HG02759 (cell line): ENCODE data around the gene CYB5D1.

ENCODE experiments used
- ATAC-seq: cut with Tn5 transposase; IDR thresholded peaks from one replicate; pipeline ENCODE4 v1.9.1; 2021; ENCODE audit warnings: mild to moderate bottlenecking, moderate library complexity; ENCODE audit not compliant: unreplicated experiment

The CYB5D1 gene

DNA sequence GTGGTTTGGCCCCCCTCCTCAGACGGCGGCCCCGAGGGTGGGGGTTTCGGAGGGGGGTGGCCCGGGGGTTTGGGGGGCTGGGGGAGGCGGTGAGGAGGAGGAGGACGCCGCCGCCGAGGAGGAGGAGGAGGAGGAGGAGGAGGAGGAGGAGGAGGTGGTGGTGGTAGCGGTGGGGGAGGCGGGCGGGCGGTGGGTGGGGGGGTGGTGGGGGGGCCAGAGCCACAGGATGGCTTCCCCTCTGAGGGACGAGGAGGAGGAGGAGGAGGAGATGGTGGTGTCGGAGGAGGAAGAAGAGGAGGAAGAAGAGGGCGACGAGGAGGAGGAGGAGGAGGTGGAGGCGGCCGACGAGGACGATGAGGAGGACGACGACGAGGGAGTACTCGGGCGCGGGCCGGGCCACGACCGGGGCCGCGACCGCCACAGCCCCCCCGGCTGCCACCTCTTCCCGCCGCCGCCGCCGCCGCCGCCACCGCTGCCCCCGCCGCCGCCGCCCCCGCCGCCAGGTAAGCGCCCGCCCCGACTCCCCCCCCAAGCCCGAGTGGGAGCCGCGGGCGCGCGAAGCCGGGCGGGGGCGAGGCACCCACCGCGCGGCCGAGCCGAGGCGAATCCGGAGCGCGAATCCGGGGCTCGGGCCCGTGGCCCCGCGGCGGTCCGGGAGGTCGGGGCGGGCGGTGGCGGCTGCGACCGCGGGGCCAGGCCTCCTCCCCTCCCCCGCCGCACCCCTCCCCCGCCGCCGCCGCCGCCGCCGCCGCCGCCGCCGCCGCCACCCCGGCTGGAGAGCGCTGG, 27.0 kb downstream of the CYB5D1 start:
- no peak for ATAC-seq

GRCh38 chr17:7885367-7886226, 27.8 kb downstream of the CYB5D1 start:
- peak; percentile 32 for ATAC-seq

DNA sequence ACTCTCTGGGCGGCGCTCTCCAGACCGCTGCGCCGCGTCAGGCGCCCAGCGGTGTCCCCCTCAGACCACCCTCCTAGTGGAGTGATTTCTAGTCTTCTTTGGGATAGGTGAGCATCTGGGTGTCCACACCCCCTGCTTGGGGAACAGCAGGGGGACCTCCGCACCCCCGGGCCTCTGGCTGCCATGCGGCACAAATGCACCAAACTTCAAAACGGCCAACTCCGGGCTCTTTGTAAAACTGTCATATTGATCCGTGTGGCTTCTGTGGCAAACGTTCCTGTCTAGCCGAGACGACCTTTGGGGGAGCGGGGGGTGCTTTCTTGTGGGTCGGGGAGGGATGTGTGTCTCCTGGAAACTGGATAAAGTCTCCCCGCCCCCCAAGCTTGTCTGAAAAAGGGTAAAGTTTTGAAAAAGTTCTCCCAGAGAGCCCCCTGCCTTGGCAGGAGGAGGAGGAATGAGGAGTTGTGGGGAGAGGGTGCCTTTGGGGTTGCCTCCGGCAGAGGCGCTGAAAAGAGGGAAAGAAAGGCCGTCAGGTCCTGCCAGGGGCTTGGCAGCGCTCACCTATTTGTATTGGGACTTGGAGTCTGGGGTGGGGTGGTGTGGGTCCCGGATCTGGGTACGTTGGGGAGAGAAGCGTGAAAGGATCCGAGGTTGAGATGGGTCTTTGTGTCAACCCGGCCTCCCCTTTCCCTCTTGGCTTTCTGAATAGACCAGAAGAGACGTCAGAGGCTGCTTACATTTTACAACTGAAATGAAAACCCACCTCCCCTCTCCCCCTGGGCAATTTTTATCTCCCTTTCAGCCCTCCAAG, 28.6 kb downstream of the CYB5D1 start:
- no peak for ATAC-seq

DNA sequence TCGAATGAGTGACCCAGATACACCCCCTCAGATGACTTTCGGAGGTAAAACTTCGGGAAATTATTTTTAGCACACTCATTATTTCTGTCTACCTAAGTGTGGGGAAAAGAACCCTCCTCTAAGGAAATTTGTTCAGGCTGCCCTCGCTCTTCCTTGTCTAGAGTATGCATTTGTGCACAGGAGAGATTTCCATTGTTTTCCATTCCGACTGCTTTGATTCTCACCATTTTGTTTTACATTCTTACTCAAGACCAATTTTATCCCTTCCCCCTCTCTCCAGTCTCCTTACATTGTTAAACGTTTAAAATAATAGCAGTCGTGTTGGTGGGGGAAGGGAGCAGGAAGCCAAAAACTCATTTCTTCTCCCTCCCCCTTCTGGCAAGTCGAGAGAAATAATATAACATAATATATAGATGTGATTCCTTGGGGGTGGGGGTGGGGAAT, 29.3 kb downstream of the CYB5D1 start:
- ATAC-seq, result no peak

GRCh38 chr17:7887482-7888183, 29.8 kb downstream of the CYB5D1 start:
- peak; percentile 55 for ATAC-seq

GRCh38 chr17:7888184-7888920, 30.5 kb downstream of the CYB5D1 start, which contains the start of gene CHD3:
Gene CHD3 (plus strand): TSS chr17:7888789. CDS start chr17:7889001, 212 bp downstream.
- no peak for ATAC-seq

DNA sequence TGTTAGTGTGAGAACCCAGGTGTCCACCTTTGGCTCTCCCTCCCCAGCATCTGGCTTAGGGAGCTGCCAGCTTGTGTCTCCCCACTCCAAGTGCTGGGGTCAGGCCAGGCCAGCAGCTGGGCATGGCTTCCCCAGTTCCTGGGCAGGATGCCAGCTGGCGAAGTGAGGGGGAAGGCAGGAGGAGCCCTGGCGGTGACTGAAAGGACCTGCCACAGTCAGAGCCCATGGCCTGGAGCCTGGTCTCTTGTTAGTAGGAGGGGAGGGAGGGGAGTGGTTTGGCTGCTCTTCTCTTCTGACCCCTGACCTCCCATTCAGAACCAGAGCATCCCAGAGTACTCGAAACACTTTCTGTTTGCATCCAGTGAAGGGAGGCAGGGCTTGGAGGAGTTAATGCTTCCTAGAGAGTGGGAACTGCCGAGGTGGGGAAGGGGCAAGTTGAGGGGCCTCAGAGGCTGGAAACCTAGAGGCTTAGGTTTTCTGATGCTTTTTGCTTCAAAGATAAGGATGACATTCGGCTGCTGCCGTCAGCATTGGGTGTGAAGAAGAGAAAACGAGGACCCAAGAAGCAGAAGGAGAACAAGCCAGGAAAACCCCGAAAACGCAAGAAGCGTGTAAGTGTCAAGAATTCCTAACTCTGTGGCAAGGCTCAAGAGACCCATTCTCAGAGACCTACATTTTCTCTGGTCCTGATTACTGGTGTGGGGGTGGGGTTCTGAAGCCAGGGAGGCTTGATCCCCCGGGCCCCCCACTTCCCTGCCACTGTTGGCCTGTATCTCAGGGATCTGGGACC, 31.6 kb downstream of the CYB5D1 start:
- no peak for ATAC-seq

DNA sequence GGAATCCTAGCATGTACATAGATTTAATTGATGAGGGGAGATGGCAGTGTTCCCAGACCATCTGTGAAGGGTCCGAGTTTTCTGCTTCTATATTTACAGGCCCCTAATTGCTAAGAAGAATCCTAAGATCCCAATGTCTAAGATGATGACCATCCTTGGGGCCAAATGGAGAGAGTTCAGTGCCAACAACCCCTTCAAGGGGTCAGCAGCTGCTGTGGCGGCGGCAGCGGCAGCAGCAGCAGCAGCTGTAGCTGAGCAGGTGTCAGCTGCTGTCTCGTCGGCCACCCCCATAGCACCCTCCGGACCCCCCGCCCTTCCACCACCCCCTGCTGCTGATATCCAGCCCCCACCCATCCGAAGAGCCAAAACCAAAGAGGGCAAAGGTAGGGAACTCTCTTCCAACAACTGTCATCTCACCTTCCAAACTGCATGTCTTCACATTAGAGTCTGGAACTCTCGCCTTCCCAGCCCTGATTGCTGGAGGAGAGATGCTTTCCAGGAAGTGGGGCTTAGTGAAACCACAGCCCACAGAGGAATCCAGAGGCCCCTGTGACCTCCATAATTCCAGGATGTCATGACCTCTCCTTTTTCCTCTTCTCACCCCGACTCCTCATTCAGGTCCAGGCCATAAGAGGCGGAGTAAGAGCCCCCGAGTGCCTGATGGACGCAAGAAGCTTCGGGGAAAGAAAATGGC, 35.5 kb downstream of the CYB5D1 start:
- ATAC-seq, result no peak

DNA sequence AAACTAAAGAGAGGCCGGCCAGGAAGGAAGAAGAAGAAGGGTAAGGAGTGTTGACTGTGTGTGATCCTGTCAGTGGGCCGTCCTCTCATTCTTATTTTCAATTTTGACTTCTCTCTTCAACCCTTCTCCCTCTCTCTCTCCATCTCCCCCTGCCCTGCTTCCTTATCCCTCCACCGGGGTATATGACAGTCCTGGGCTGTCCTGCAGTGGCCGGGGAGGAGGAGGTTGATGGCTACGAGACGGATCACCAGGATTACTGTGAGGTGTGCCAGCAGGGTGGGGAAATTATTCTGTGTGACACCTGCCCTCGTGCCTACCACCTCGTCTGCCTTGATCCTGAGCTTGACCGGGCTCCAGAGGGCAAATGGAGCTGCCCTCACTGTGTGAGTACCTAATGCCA, 36.4 kb downstream of the CYB5D1 start:
- no peak for ATAC-seq

GRCh38 chr17:7894866-7895265, 37.1 kb downstream of the CYB5D1 start:
- no peak for ATAC-seq

DNA sequence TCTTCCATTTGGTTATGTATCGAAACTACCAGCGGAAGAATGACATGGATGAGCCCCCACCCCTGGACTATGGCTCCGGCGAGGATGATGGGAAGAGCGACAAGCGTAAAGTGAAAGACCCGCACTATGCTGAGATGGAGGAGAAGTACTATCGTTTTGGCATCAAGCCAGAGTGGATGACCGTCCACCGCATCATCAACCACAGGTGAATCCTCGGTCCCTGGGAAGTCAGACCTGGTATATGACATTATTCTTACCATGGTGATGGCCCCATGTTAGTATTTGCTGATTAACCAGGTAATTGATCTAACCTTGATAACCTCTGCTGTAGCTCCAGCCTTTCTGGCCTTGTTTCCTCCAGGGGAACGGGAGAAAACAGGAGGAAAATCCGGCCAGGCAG, 39.3 kb downstream of the CYB5D1 start:
- no peak for ATAC-seq

GRCh38 chr17:7897773-7898172, 40.0 kb downstream of the CYB5D1 start:
- no peak for ATAC-seq

DNA sequence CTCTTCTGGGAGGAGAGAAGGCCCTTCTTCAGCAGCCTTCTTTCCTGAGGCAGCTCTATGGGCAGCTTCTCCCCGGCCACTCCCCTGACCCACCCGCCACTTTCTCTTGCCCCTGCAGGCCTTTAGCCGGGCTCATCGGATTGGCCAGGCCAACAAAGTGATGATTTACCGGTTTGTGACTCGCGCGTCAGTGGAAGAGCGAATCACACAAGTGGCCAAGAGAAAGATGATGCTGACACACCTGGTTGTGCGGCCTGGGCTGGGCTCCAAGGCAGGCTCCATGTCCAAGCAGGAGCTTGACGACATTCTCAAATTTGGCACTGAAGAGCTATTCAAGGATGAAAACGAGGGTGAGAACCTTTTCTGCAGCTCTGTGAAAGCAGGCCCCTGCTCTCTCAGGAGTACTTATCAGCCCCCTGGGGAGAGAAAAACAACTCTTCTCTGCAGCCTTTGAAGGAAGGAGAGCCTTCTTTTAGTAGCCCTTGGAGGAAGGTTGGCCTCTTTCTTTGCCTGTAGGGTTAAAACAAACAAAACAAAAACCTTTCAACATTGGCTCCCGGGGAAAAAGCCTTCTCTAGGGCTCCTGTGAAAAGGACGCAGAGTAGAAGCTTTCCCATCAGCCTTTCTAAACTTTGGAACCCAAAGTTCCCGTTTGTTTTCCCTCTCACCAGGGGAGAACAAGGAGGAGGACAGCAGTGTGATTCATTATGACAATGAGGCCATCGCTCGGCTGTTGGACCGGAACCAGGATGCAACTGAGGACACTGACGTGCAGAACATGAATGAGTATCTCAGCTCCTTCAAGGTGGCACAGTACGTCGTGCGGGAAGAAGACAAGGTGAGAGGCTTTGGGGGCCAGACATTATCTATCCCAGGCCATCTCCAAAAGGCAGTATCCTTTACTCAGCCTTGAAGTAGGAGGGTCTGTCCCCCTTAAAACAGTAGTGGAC, 45.6 kb downstream of the CYB5D1 start:
- no peak for ATAC-seq

DNA sequence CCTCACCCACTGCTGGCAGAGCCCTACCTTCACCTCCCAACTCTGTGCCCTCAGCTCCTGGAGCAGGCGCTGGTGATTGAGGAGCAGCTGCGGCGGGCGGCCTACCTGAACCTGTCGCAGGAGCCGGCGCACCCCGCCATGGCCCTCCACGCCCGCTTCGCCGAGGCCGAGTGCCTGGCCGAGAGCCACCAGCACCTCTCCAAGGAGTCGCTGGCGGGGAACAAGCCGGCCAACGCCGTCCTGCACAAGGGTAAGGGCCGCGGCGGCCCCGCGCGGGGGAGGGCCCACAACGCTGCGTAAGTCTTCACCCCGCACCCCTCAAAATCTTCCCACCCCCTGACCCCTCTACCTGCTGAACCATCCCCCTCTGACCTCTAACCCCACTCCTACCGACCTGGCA, 51.3 kb downstream of the CYB5D1 start:
- ATAC-seq, result no peak

GRCh38 chr17:7910281-7910680, 52.5 kb downstream of the CYB5D1 start:
- ATAC-seq, result no peak

GRCh38 chr17:7910711-7911110, 52.9 kb downstream of the CYB5D1 start:
- no peak for ATAC-seq

DNA sequence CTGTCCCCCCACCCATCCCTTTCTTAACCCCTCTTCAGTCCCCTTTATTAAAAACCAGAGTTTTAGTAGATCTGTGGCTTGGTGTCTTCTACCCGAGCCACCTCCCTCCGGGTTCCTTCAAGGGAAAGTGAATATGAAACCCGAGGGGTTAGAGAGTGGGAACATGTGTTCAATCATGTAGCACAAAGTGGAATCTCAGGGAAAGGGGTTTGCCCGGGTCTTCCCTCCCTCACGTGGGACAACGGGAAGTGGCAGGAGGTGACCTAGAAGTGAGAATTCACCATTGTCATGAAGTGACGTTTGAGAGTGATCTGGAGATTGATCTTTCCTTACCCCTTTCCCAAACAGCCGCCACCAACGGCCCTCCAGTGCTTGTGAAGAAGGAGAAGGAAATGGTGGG, 53.3 kb downstream of the CYB5D1 start:
- ATAC-seq, result no peak
